SK-N-SH treated with all-trans-retinoic acid at 6 μM for 48 hours (cell line): ENCODE data around the gene TTLL4.

Experiments
- ISL1 ChIP-seq: fragments of 250-450 bp; sonication (Bioruptor Pico); IDR thresholded peaks from 2 replicates; pipeline ENCODE4 v2.1.2; 2022; ENCODE audit warnings: mild to moderate bottlenecking, moderate library complexity
- PPARA ChIP-seq: fragments of 250-450 bp; sonication (Bioruptor Pico); IDR thresholded peaks from 2 replicates; pipeline ENCODE4 v1.5.0; 2020; ENCODE audit warnings: mild to moderate bottlenecking, borderline replicate concordance

GRCh38 chr2:218755198-218755566 lies 44.5 kb downstream of the TTLL4 start:
- TF ChIP-seq PPARA (CRISPR knock-in tag): no peak
- no peak for TF ChIP-seq ISL1 (CRISPR knock-in tag)
